ENCODE measurements around the gene AZGP1.
"Not testable (repeated sequence)": the region's sequence is repeated elsewhere in the genome, so short reads cannot be mapped to it uniquely, and the experiment has no call there.

DNA sequence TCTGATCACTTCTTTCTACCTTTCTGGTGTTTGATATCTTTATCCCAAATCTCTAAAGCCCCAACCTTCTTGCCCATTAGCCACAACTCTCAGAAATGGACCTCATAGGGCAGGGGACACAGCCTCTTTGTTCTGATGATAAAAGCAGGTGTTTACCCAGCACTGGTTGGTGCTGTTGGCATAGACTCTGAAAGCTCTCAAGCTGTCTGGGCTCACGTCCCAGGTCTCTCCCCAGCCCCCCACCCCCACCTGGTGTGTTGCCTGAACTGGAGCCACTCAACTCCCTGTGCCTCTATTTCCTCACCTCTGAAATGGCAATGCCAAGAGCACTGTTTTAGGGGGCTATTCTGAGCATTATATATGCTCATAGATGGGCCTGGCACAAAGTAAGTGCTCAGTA lies 6.0 kb downstream of the AZGP1 start:
- TF ChIP-seq SUZ12 (IDR thresholded peaks at IDR 0.05; ENCODE audit: extremely low read depth, insufficient read depth, insufficient read length); YY1 (IDR thresholded peaks at IDR 0.05; ENCODE audit: insufficient read depth, insufficient read length): not testable (repeated sequence)
